Measurements from ENCODE around the gene BCAM. TPM values are rescaled to one million over a fixed set of nuclear protein-coding genes. Genes with fewer than 3 reads are reported as not detected.
"Not testable (repeated sequence)": the region's sequence is repeated elsewhere in the genome, so short reads cannot be mapped to it uniquely, and the experiment has no call there.

BCAM gene
- total RNA-seq, 1 donor from 2014 or later: 280 TPM

DNA sequence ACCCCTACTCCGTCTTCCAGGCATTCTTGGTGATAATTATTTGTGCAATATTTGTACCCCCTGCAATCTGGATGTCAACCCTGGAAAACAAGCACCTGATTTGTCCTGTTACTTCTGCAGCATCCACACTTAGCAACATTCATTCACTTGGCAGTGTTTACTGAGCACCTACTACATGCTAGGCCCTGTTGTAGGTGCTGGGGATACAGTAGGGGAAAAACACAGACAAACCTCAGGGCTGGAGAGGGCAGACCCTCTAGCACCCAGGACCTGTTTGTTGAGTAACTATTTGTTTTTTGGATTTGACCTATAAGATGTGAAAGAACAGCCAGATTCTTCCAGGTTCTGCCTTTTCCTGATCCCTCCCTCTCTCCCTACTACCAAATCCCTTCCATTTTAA lies 46.7 kb downstream of the BCAM start:
- ATAC-seq (no peak), DNase-seq (no peak)
- Histone ChIP-seq H3K4me1 (peaks cover 25% of the 10 kb centered on the region), H3K4me3 (no peak overlapping the region), H3K27ac (peak overlapping the region; percentile 51), H3K36me3 (no peaks in the 10 kb centered on the region), H3K27me3 (no peaks in the 10 kb centered on the region), H3K9me3 (no peaks in the 10 kb centered on the region)
- TF ChIP-seq, protein P1, sequence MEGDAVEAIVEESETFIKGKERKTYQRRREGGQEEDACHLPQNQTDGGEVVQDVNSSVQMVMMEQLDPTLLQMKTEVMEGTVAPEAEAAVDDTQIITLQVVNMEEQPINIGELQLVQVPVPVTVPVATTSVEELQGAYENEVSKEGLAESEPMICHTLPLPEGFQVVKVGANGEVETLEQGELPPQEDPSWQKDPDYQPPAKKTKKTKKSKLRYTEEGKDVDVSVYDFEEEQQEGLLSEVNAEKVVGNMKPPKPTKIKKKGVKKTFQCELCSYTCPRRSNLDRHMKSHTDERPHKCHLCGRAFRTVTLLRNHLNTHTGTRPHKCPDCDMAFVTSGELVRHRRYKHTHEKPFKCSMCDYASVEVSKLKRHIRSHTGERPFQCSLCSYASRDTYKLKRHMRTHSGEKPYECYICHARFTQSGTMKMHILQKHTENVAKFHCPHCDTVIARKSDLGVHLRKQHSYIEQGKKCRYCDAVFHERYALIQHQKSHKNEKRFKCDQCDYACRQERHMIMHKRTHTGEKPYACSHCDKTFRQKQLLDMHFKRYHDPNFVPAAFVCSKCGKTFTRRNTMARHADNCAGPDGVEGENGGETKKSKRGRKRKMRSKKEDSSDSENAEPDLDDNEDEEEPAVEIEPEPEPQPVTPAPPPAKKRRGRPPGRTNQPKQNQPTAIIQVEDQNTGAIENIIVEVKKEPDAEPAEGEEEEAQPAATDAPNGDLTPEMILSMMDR (IDR thresholded peaks at IDR 0.05): no peak
- intact Hi-C loops (cut with DNase I): no loop called here

DNA sequence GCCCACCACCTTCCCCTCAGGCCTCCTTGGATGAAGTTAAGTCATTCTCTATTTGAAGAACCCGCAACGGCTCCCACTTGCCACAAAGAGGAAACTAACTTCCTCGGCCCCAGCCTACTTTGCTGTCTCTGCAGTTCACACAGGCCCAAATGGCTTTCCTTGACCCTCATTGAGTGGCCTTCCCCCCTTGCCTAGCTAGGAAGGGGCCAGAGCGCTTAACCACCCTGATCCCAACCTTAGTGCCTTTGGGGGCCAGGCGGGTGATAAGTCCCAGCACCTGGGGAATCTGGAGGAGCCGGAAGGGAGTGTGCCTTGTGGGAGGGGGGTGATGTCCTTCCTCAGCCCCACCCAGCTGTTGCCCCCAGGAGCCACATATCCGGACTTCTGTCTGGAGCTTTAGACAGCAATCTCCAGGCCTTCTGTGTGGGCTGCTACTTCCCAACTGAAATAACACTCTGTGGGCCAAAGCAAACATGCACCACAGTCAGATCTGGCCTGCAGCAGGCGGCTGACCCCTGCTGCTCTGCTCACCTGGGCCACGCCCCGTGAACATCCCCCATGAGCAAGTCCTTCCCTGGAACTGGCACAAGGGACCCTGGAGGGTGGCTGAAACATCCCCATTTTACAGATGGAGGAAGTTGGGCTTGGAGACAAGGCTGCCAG lies 47.6 kb downstream of the BCAM start:
- DNase-seq (no peak), ATAC-seq (peak; percentile 59)

DNA sequence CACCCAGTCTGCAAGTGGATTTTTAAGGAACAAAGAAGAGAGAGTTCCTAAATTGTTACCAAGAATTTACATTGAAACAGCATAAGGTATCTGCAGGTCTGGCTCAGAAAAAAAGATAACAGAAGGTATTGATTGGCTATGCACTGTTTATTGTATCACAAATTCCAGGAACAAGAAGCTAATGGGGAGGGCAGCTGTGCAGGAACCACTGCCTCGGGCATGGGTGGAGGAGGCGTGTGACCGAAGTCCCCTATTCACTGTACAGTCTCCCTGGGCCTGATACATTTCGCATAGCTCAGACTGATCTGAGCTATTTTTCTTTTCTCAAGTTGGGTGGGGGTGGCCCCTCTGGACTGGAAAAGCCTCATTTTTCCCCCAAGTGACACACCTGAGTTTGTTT lies 48.9 kb downstream of the BCAM start:
- Histone ChIP-seq H3K4me3 (no peak overlapping the region), H3K9me3 (no peaks in the 10 kb centered on the region), H3K36me3 (no peaks in the 10 kb centered on the region), H3K27me3 (no peaks in the 10 kb centered on the region), H3K27ac (no peak overlapping the region), H3K4me1 (peaks cover 25% of the 10 kb centered on the region)
- intact Hi-C loops (cut with DNase I): no loop called here
- ATAC-seq: no peak
- DNase-seq: no peak
- TF ChIP-seq, protein P1 (IDR thresholded peaks at IDR 0.05): no peak

More for the DNA sequence above, 47.6 kb downstream of the BCAM start:
- Histone ChIP-seq H3K4me1 (peaks cover 25% of the 10 kb centered on the region), H3K27me3 (no peaks in the 10 kb centered on the region), H3K27ac (peak overlapping the region; percentile 51), H3K9me3 (no peaks in the 10 kb centered on the region), H3K36me3 (no peaks in the 10 kb centered on the region), H3K4me3 (no peak overlapping the region)
- TF ChIP-seq, protein P1 (IDR thresholded peaks at IDR 0.05): no peak
- intact Hi-C loops (cut with DNase I): no loop called here

DNA sequence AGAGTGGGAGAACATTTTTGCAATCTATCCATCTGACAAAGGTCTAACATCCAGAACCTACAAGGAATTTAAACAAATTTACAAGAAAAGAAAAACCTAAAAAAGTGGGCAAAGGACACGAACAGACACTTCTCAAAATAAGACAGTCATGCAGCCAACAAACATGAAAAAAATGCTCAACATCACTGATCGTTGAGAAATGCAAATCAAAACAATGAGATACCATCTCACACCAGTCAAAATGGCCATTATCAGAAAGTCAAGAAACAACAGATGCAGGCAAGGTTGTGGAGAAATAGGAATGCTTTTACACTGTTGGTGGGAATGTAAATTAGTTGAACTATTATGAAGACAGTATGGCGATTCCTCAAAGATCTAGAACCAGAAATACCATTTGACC lies 52.7 kb downstream of the BCAM start:
- ATAC-seq; H3K27me3 ChIP-seq; intact Hi-C loops (cut with DNase I); H3K27ac ChIP-seq; H3K9me3 ChIP-seq; H3K4me3 ChIP-seq; DNase-seq: not testable (repeated sequence)
- Histone ChIP-seq H3K36me3 (peaks cover 12% of the 10 kb centered on the region), H3K4me1 (peaks cover 17% of the 10 kb centered on the region)

DNA sequence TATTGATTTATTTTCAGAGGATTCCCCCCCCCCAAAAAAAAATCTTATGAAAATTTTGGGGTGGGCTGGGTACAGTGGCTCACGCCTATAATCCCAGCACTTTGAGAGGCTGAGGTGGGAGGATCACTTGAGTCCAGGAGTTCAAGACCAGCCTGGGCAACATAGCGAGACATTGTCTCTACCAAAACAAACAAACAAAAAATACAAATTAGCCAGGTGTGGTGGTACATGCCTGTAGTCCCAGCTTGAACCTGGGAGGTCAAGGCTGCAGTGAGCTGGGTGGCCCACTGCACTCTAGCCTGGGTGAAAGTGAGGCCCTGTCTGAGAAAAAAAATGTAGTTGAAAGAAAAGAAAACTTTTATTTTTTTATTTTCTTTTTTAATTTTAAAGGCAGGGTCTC lies 55.1 kb downstream of the BCAM start:
- intact Hi-C loops (cut with DNase I): no loop called here
- H3K4me1 ChIP-seq: peaks cover 5% of the 10 kb centered on the region
- peaks cover 21% of the 10 kb centered on the region for H3K36me3 ChIP-seq
- H3K27me3 ChIP-seq: no peaks in the 10 kb centered on the region
- no peak overlapping the region for H3K4me3 ChIP-seq
- no peaks in the 10 kb centered on the region for H3K9me3 ChIP-seq
- TF ChIP-seq, protein P1 (IDR thresholded peaks at IDR 0.05): no peak
- ATAC-seq (no peak), DNase-seq (no peak)
- no peak overlapping the region for H3K27ac ChIP-seq

DNA sequence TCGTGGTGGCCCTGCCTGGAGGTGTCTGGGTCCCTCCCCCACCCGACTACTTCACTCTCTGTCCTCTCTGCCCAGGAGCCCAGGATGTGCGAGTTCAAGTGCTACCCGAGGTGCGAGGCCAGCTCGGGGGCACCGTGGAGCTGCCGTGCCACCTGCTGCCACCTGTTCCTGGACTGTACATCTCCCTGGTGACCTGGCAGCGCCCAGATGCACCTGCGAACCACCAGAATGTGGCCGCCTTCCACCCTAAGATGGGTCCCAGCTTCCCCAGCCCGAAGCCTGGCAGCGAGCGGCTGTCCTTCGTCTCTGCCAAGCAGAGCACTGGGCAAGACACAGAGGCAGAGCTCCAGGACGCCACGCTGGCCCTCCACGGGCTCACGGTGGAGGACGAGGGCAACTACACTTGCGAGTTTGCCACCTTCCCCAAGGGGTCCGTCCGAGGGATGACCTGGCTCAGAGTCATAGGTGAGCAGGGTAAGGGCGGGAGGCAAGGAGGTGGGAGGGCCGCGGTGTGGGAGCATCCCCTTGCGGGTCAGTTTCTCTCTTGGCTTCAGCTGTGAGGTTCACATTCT lies 56.4 kb downstream of the BCAM start:
- intact Hi-C loops (cut with DNase I): no loop called here
- ATAC-seq (no peak), DNase-seq (no peak)
- peaks cover 7% of the 10 kb centered on the region for H3K4me1 ChIP-seq
- H3K4me3 ChIP-seq: no peak overlapping the region
- H3K36me3 ChIP-seq: peaks cover 28% of the 10 kb centered on the region
- TF ChIP-seq, protein P1 (IDR thresholded peaks at IDR 0.05): no peak
- H3K27ac ChIP-seq: no peak overlapping the region
- H3K9me3 ChIP-seq: no peaks in the 10 kb centered on the region
- no peaks in the 10 kb centered on the region for H3K27me3 ChIP-seq

All from upper lobe of right lung (tissue), 1 donor.